ENCODE results near the gene TULP1.

TULP1 gene

GRCh38 chr6:35473850-35474130, 38.9 kb downstream of the TULP1 start:
- DNase-seq: no peak
- Histone ChIP-seq H3K9me3 (ENCODE audit: severe bottlenecking) (no peaks in the 10 kb centered on the region), H3K36me3 (peaks cover 89% of the 10 kb centered on the region), H3K27me3 (ENCODE audit: insufficient read depth, low read depth, severe bottlenecking) (no peaks in the 10 kb centered on the region), H3K27ac (peak overlapping the region; percentile 35), H3K4me3 (ENCODE audit: low read depth, low read length) (no peak overlapping the region)
- no peak for TF ChIP-seq CTCF (IDR thresholded peaks at IDR 0.05; ENCODE audit: low read depth, low read length)

GRCh38 chr6:35473075-35473849, 39.4 kb downstream of the TULP1 start:
- TF ChIP-seq CTCF (IDR thresholded peaks at IDR 0.05; ENCODE audit: low read depth, low read length): no peak
- peak; percentile 67 for DNase-seq
- no peaks in the 10 kb centered on the region for H3K9me3 ChIP-seq (ENCODE audit: severe bottlenecking)
- H3K27ac ChIP-seq: peak overlapping the region; percentile 39
- no peak overlapping the region for H3K4me3 ChIP-seq (ENCODE audit: low read depth, low read length)
- peaks cover 92% of the 10 kb centered on the region for H3K36me3 ChIP-seq
- no peaks in the 10 kb centered on the region for H3K27me3 ChIP-seq (ENCODE audit: insufficient read depth, low read depth, severe bottlenecking)

GRCh38 chr6:35471836-35472345, 40.8 kb downstream of the TULP1 start:
- Histone ChIP-seq H3K27ac (peak overlapping the region; percentile 21), H3K9me3 (ENCODE audit: severe bottlenecking) (no peaks in the 10 kb centered on the region), H3K4me3 (ENCODE audit: low read depth, low read length) (no peak overlapping the region), H3K27me3 (ENCODE audit: insufficient read depth, low read depth, severe bottlenecking) (no peaks in the 10 kb centered on the region), H3K36me3 (peaks cover 87% of the 10 kb centered on the region)
- no peak for TF ChIP-seq CTCF (IDR thresholded peaks at IDR 0.05; ENCODE audit: low read depth, low read length)
- no peak for DNase-seq

GRCh38 chr6:35470663-35471120, 42.0 kb downstream of the TULP1 start:
- no peak overlapping the region for H3K4me3 ChIP-seq (ENCODE audit: low read depth, low read length)
- DNase-seq: no peak
- no peak for TF ChIP-seq CTCF (IDR thresholded peaks at IDR 0.05; ENCODE audit: low read depth, low read length)
- peaks cover 91% of the 10 kb centered on the region for H3K36me3 ChIP-seq
- H3K27ac ChIP-seq: peak overlapping the region; percentile 91
- H3K27me3 ChIP-seq (ENCODE audit: insufficient read depth, low read depth, severe bottlenecking): no peaks in the 10 kb centered on the region
- H3K9me3 ChIP-seq (ENCODE audit: severe bottlenecking): no peaks in the 10 kb centered on the region

GRCh38 chr6:35469751-35470662, 42.7 kb downstream of the TULP1 start:
- Histone ChIP-seq H3K27ac (peak overlapping the region; percentile 91), H3K27me3 (ENCODE audit: insufficient read depth, low read depth, severe bottlenecking) (no peaks in the 10 kb centered on the region), H3K4me3 (ENCODE audit: low read depth, low read length) (peak overlapping the region; percentile 86), H3K9me3 (ENCODE audit: severe bottlenecking) (no peaks in the 10 kb centered on the region), H3K36me3 (peaks cover 91% of the 10 kb centered on the region)
- no peak for TF ChIP-seq CTCF (IDR thresholded peaks at IDR 0.05; ENCODE audit: low read depth, low read length)
- peak; percentile 79 for DNase-seq

Measured in WERI-Rb-1 (cell line).